LNCaP clone FGC (cell line): ENCODE measurements around the gene PCDHGB4.
"Not testable (repeated sequence)": the region's sequence is repeated elsewhere in the genome, so short reads cannot be mapped to it uniquely, and the experiment has no call there.

ENCODE experiments used
- DNase-seq: peaks from one replicate; pipeline ENCODE4 v3.0.0-alpha.2; 2011; ENCODE audit warnings: low read depth
- H3K4me3 ChIP-seq: 2 replicates; pipeline ENCODE4 v1.5.1; 2011; ENCODE audit warnings: mild to moderate bottlenecking, low read depth, low read length, control low read depth
- TF ChIP-seq, protein P1 (sequence below): IDR thresholded peaks from 2 replicates; pipeline ENCODE4 v1.5.1; 2012; ENCODE audit warnings: mild to moderate bottlenecking; ENCODE audit not compliant: control insufficient read depth, insufficient read depth; ENCODE audit errors: extremely low read depth

PCDHGB4 gene

DNA sequence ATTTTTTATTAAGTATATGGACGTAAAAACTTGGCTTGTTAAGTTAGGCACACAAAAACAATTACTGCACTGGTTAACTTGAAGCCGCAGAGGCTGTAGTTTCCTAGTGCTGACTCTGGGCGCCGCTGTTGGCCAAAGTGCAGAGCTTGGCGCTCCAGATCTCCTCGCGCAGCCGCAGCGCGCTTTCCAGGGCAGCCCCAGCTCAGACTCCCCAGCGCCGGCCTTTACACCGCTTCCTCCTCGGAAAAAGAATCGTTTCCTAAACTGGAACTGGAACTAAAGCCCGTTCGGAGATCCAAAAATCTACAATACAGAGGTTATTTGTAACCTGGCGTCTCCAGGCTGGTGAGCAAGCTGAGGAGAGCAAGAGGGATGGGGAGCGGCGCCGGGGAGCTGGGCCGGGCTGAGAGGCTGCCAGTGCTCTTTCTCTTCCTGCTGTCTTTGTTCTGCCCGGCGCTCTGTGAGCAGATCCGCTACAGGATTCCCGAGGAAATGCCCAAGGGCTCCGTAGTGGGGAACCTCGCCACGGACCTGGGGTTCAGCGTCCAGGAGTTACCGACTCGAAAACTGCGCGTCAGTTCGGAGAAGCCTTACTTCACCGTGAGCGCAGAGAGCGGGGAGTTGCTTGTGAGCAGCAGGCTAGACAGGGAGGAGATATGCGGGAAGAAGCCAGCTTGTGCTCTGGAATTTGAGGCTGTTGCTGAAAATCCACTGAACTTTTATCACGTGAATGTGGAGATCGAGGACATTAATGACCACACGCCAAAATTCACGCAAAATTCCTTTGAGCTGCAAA lies 10.5 kb downstream of the PCDHGB4 start, which contains the start of gene PCDHGB5:
Gene PCDHGB5 (plus strand): TSS at position 192 of the 796 bp plus-strand sequence. CDS start 181 bp downstream, at position 373.
- TF ChIP-seq, protein P1, sequence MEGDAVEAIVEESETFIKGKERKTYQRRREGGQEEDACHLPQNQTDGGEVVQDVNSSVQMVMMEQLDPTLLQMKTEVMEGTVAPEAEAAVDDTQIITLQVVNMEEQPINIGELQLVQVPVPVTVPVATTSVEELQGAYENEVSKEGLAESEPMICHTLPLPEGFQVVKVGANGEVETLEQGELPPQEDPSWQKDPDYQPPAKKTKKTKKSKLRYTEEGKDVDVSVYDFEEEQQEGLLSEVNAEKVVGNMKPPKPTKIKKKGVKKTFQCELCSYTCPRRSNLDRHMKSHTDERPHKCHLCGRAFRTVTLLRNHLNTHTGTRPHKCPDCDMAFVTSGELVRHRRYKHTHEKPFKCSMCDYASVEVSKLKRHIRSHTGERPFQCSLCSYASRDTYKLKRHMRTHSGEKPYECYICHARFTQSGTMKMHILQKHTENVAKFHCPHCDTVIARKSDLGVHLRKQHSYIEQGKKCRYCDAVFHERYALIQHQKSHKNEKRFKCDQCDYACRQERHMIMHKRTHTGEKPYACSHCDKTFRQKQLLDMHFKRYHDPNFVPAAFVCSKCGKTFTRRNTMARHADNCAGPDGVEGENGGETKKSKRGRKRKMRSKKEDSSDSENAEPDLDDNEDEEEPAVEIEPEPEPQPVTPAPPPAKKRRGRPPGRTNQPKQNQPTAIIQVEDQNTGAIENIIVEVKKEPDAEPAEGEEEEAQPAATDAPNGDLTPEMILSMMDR: peak; percentile 72
- DNase-seq: not testable (repeated sequence)
- H3K4me3 ChIP-seq: peak within 1 kb of the TSS; percentile 51

DNA sequence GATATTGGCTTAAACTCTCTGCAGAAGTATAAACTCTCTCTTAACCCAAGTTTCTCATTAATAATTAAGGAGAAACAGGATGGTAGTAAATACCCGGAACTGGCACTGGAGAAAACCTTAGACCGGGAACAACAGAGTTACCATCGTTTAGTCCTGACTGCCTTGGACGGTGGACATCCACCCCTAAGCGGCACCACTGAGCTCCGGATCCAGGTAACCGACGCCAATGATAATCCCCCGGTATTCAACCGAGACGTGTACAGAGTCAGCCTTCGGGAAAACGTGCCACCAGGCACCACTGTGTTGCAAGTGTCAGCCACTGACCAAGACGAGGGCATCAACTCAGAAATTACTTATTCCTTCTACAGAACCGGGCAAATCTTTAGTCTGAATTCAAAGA lies 11.1 kb downstream of the PCDHGB4 start:
- TF ChIP-seq, protein P1: no peak
- DNase-seq: no peak
- no peak overlapping the region for H3K4me3 ChIP-seq

DNA sequence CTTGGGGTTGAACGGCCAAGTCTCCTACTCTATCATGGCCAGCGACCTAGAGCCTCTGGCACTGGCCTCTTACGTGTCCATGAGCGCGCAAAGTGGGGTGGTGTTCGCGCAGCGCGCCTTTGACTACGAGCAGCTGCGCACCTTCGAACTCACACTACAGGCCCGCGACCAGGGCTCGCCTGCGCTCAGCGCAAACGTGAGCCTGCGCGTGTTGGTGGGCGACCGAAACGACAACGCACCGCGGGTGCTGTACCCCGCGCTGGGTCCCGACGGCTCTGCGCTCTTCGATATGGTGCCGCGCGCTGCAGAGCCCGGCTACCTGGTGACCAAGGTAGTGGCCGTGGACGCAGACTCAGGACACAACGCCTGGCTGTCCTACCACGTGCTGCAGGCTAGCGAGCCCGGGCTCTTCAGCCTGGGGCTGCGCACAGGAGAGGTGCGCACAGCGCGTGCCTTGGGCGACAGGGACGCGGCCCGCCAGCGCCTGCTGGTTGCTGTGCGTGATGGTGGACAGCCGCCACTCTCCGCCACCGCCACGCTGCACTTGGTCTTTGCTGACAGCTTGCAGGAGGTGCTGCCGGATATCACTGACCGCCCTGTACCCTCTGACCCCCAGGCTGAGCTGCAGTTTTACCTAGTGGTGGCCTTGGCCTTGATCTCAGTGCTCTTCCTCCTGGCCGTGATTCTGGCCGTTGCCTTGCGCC lies 12.2 kb downstream of the PCDHGB4 start:
- DNase-seq: no peak
- TF ChIP-seq, protein P1: no peak
- no peak overlapping the region for H3K4me3 ChIP-seq

DNA sequence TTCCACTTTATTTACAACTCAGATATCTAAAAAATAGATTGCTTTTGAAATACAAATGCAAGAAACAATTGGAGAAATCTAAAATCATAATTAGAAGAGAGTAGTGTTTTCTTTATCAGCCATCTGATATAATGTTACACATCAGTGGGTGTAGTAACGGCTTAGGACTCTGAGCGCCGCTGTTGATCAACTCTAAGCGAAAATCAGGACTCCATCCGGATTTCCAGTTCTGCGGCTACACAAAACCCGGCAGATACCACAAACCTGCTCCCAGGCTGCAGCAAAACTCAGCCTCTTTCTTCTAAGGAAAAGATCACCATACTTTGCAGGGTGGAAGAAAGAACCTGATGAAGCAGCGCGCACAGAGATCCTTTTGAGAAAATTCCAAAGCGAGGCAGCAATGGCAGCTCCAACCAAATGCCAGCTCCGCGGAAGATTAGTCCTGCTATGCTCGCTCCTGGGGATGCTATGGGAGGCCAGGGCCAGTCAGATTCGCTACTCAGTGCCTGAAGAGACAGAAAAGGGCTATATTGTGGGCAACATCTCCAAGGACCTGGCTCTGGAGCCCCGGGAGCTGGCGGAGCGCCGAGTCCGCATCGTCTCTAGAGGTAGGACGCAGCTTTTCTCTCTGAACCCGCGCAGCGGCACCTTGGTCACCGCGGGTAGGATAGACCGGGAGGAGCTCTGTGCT lies 15.2 kb downstream of the PCDHGB4 start, which contains the start of gene PCDHGA9:
Gene PCDHGA9 (plus strand): TSS at position 226 of the 691 bp plus-strand sequence. CDS start 175 bp downstream, at position 401.
- DNase-seq: no peak
- H3K4me3 ChIP-seq: peak within 1 kb of the TSS; percentile 18; the same call in 1 of the 2 replicates
- TF ChIP-seq, protein P1: peak; percentile 32

DNA sequence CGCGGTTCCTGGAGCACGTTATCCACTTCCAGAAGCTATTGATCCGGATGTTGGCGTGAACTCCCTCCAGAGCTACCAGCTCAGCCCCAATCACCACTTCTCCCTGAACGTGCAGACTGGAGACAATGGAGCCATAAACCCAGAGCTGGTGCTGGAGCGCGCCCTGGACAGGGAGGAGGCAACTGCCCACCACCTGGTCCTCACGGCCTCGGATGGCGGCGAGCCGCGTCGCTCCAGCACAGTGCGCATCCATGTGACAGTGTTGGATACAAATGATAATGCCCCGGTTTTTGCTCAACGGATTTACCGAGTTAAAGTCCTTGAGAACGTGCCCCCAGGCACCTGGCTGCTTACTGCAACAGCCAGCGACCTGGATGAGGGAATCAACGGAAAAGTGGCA lies 15.9 kb downstream of the PCDHGB4 start:
- TF ChIP-seq, protein P1: no peak
- no peak overlapping the region for H3K4me3 ChIP-seq

DNA sequence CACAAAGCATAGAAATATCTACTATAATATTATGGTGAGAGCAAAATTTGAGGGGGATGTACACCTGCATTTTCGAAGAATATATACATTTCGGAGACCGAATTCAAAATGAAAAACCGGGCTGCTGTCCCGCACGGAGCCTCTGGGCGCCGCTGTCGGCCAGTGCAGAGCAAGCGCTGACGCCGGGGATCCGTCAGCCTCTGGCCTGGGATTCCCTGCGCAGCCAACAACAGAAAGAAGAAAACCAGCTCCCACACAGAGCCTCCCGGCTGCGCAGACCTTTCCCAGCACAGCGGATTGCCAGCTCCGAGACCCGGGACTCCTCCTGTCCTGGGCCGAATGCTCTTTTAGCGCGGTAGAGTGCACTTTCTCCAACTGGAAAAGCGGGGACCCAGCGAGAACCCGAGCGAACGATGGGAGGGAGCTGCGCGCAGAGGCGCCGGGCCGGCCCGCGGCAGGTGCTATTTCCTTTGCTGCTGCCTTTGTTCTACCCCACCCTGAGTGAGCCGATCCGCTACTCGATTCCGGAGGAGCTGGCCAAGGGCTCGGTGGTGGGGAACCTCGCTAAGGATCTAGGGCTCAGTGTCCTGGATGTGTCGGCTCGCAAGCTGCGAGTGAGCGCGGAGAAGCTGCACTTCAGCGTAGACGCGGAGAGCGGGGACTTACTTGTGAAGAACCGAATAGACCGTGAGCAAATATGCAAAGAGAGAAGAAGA lies 20.4 kb downstream of the PCDHGB4 start, which contains the start of gene PCDHGB6:
Gene PCDHGB6 (plus strand): TSS at position 232 of the 716 bp plus-strand sequence. CDS start 182 bp downstream, at position 414.
- TF ChIP-seq, protein P1: peak; percentile 37; the same call in 1 of the 2 replicates
- not testable (repeated sequence) for H3K4me3 ChIP-seq, DNase-seq

More for the DNA sequence above, 15.9 kb downstream of the PCDHGB4 start:
- DNase-seq: no peak
